Ishikawa (cell line): ENCODE results near the gene ZNF467.

Experiments
- CEBPB ChIP-seq: IDR thresholded peaks from 2 replicates; pipeline ENCODE4 v1.6.1; 2012
- CREB1 ChIP-seq: IDR thresholded peaks from 2 replicates; pipeline ENCODE4 v1.6.1; 2012; ENCODE audit warnings: low read depth
- EGR1 ChIP-seq: IDR thresholded peaks from 2 replicates; pipeline ENCODE4 v1.6.1; 2012
- EP300 ChIP-seq: IDR thresholded peaks from 2 replicates; pipeline ENCODE4 v1.6.1; 2012; ENCODE audit warnings: borderline replicate concordance
- FOXM1 ChIP-seq: IDR thresholded peaks from 2 replicates; pipeline ENCODE4 v1.6.1; 2012; ENCODE audit warnings: low read depth, borderline replicate concordance
- MAX ChIP-seq: IDR thresholded peaks from 2 replicates; pipeline ENCODE4 v1.6.1; 2012
- NFIC ChIP-seq: IDR thresholded peaks from 2 replicates; pipeline ENCODE4 v1.6.1; 2012
- RAD21 ChIP-seq: IDR thresholded peaks from 2 replicates; pipeline ENCODE4 v1.6.1; 2012; ENCODE audit warnings: low read depth
- REST ChIP-seq: IDR thresholded peaks from 2 replicates; pipeline ENCODE4 v1.6.1; 2012; ENCODE audit warnings: low read depth, mild to moderate bottlenecking
- TAF1 ChIP-seq: IDR thresholded peaks from 2 replicates; pipeline ENCODE4 v1.6.1; 2012; ENCODE audit warnings: low read depth, mild to moderate bottlenecking
- TCF12 ChIP-seq: IDR thresholded peaks from 2 replicates; pipeline ENCODE4 v1.6.1; 2012; ENCODE audit warnings: low read depth
- TEAD4 ChIP-seq: IDR thresholded peaks from 2 replicates; pipeline ENCODE4 v1.6.1; 2012
- USF1 ChIP-seq: IDR thresholded peaks from 2 replicates; pipeline ENCODE4 v1.6.1; 2012
- YY1 ChIP-seq: IDR thresholded peaks from 2 replicates; pipeline ENCODE4 v1.6.1; 2012; ENCODE audit warnings: low read depth
- ZBTB7A ChIP-seq: IDR thresholded peaks from 2 replicates; pipeline ENCODE4 v1.6.1; 2012; ENCODE audit warnings: low read depth

ZNF467 gene

GRCh38 chr7:149784251-149784608 is 10.8 kb upstream of the ZNF467 start:
- TF ChIP-seq NFIC (no peak), CREB1 (no peak), YY1 (no peak), USF1 (no peak), CEBPB (no peak), TAF1 (no peak), FOXM1 (no peak), MAX (no peak), REST (no peak), ZBTB7A (no peak), EP300 (no peak), RAD21 (no peak), TEAD4 (no peak), EGR1 (no peak), TCF12 (no peak)

GRCh38 chr7:149783386-149784250 is 10.2 kb upstream of the ZNF467 start:
- TF ChIP-seq USF1: no peak
- no peak for TF ChIP-seq MAX
- no peak for TF ChIP-seq NFIC
- TF ChIP-seq ZBTB7A: no peak
- no peak for TF ChIP-seq EGR1
- no peak for TF ChIP-seq EP300
- no peak for TF ChIP-seq CREB1

GRCh38 chr7:149782682-149783345 is 9.4 kb upstream of the ZNF467 start:
- TF ChIP-seq FOXM1: no peak
- TF ChIP-seq TEAD4: no peak
- TF ChIP-seq REST: no peak
- TF ChIP-seq CREB1: no peak
- TF ChIP-seq EP300: no peak
- TF ChIP-seq ZBTB7A: no peak
- TF ChIP-seq MAX: no peak
- no peak for TF ChIP-seq RAD21
- TF ChIP-seq TAF1: no peak
- no peak for TF ChIP-seq NFIC
- no peak for TF ChIP-seq TCF12
- no peak for TF ChIP-seq EGR1
- no peak for TF ChIP-seq YY1
- no peak for TF ChIP-seq CEBPB

- TF ChIP-seq NFIC (no peak), CEBPB (no peak), USF1 (no peak), CREB1 (no peak), TAF1 (no peak), TCF12 (no peak), YY1 (no peak), TEAD4 (no peak), EGR1 (no peak), ZBTB7A (no peak), REST (no peak)
Measured at GRCh38 chr7:149781921-149782320, 8.5 kb upstream of the ZNF467 start.
